Pancreas (tissue), 10 donors: ENCODE results near the gene STAT5B. TPM values are rescaled to one million over a fixed set of nuclear protein-coding genes. Genes with fewer than 3 reads are reported as not detected.

Experiments
- ATAC-seq, 4 donors: fragments of 200-7000 bp; cut with Tn5 transposase; one replicate each; pipeline versions ENCODE4 v1.8.0 to v1.9.1; 2020; ENCODE audit warnings: mild to moderate bottlenecking in 4 of 4, moderate library complexity in 4 of 4
- DNase-seq, 6 donors: peaks; one replicate each; pipeline ENCODE4 v3.0.0-alpha.2; 2020
- FAIRE-seq: peaks from 2 replicates; lab custom pipeline; 2012; peaks lifted over from hg19 to GRCh38; lab: Jason Lieb, UNC
- H3K27ac ChIP-seq, 4 donors: fragments of 200-600 bp; sonication (generic); 1 replicate in 3 of 4; 2 replicates in 1 of 4; pipeline versions ENCODE4 v1.5.0 to v1.8.0; 2020
- H3K27me3 ChIP-seq, 4 donors: fragments of 200-600 bp; one replicate each; pipeline ENCODE4 v1.8.0; 2021
- H3K36me3 ChIP-seq, 3 donors: fragments of 200-600 bp; sonication (generic) in 1 of 3; one replicate each; pipeline versions ENCODE4 v1.5.0 to v1.8.0; 2020 to 2021
- H3K4me1 ChIP-seq, 3 donors: fragments of 200-600 bp; one replicate each; pipeline ENCODE4 v1.8.0; 2021
- H3K4me3 ChIP-seq, 4 donors: fragments of 200-600 bp; sonication (generic) in 2 of 4; one replicate each; pipeline versions ENCODE4 v1.5.0 to v1.8.0; 2020 to 2021
- H3K9me3 ChIP-seq, 4 donors: fragments of 200-600 bp; one replicate each; pipeline ENCODE4 v1.8.0; 2021
- CTCF ChIP-seq, 4 donors: fragments of 200-600 bp; sonication (generic) in 3 of 4; IDR thresholded peaks; one replicate each; pipeline versions ENCODE4 v1.5.0 to v1.8.0; 2021; ENCODE audit warnings: antibody characterized with exemption in 4 of 4
- WGBS, 2 donors: extraction: QIAGEN DNeasy Blood & Tissue Kit; methylation state at CpG; one replicate each; pipeline ENCODE4 v1.1.7; 2013; 5-methylcytosine and 5-hydroxymethylcytosine counted together
- intact Hi-C, 3 donors: fragments of 100-400 bp; cut with DNase I; formaldehyde crosslinking; loops; one replicate each; pipeline versions ENCODE4 v1.11.1 to v1.14.2; 2022
- polyA plus RNA-seq, 2 donors: library from polyadenylated mRNA; stranded (reverse); fragments of 200-250 nt; gene quantifications; one replicate each; pipeline ENCODE4 v1.2.3, GENCODE V29; 2013
- total RNA-seq, 6 donors: library from RNA; stranded (reverse); fragmentation: NEBNext Ultra II Directional in 4 of 6; extraction: Animal tissue kit (Norgen Biotek cat#: 25700) in 4 of 6; gene quantifications; one replicate each; pipeline versions ENCODE4 v1.2.1 to v1.2.4, GENCODE V29; 2021 to 2023
- donor health status: healthy with polysubstance abuse.
- donor health status: DM: no; HTN: no; CAD: no; lungs with moderate emphysema.
- donor health status: DM: no; HTN: no; CAD: no.
- donor health status: control.
- donor health status: control.
- donor health status: Bipolar disorder and iron deficiency.
- donor health status: DM: yes; HTN: yes; CAD: no.
- donor health status: DM: no; HTN: no; CAD: no.
- donor health status: DM: no; HTN: no; CAD: no.
- donor health status: DM: yes; HTN: yes; CAD: no.

The STAT5B gene
- total and polyA plus RNA-seq, 8 donors, result 17.9 to 27.5 (median 24.1) TPM

- Histone ChIP-seq H3K27ac (no peak overlapping the region), H3K27me3 (no peaks in the 10 kb centered on the region), H3K4me1 (peaks cover 0 to 7% (median 0%) of the 10 kb centered on the region in 3 donors), H3K4me3 (no peak overlapping the region), H3K9me3 (no peaks in the 10 kb centered on the region), H3K36me3 (no peaks in the 10 kb centered on the region)
- intact Hi-C loops, result no loop called here
- TF ChIP-seq CTCF (IDR thresholded peaks at IDR 0.05), result no peak
- 97 to 98% methylated on average over 5 of the region's 5 CpGs for WGBS, 2 donors
- no peak for FAIRE-seq
- no peak for DNase-seq
- ATAC-seq, result no peak
These were observed 22.6 kb downstream of the STAT5B start for GRCh38 chr17:42253578-42253977.

- Histone ChIP-seq H3K36me3 (no peaks in the 10 kb centered on the region), H3K9me3 (no peaks in the 10 kb centered on the region), H3K4me1 (peaks cover 4 to 13% (median 5%) of the 10 kb centered on the region in 3 donors), H3K27ac (no peak overlapping the region), H3K27me3 (no peaks in the 10 kb centered on the region), H3K4me3 (no peak overlapping the region)
- intact Hi-C loops, result no loop called here
- WGBS, 2 donors, result 67 to 80% methylated on average over 4 of the region's 4 CpGs
- TF ChIP-seq CTCF (IDR thresholded peaks at IDR 0.05), result no peak
- DNase-seq (no peak), ATAC-seq (no peak), FAIRE-seq (no peak)
These were observed 23.3 kb downstream of the STAT5B start for GRCh38 chr17:42252597-42253550.

GRCh38 chr17:42251115-42251514 lies 25.1 kb downstream of the STAT5B start:
- intact Hi-C loops, result no loop called here
- Histone ChIP-seq H3K27me3 (no peaks in the 10 kb centered on the region), H3K27ac (no peak overlapping the region), H3K9me3 (no peaks in the 10 kb centered on the region), H3K4me1 (peaks cover 4 to 27% (median 10%) of the 10 kb centered on the region in 3 donors), H3K36me3 (no peaks in the 10 kb centered on the region), H3K4me3 (no peak overlapping the region)
- ATAC-seq (no peak), FAIRE-seq (no peak), DNase-seq (no peak)
- WGBS, 2 donors, result 72 to 75% methylated on average over 2 of the region's 2 CpGs
- no peak for TF ChIP-seq CTCF (IDR thresholded peaks at IDR 0.05)

- FAIRE-seq (no peak), DNase-seq (no peak), ATAC-seq (no peak)
- WGBS, 2 donors, result 88 to 92% methylated on average over 14 of the region's 14 CpGs
- Histone ChIP-seq H3K27me3 (no peaks in the 10 kb centered on the region), H3K36me3 (no peaks in the 10 kb centered on the region), H3K9me3 (no peaks in the 10 kb centered on the region), H3K27ac (peak overlapping the region in 3 of 4 donors; percentile 64 to 86 (median 84)), H3K4me3 (no peak overlapping the region), H3K4me1 (peaks cover 4 to 31% (median 13%) of the 10 kb centered on the region in 3 donors)
- no peak for TF ChIP-seq CTCF (IDR thresholded peaks at IDR 0.05)
- intact Hi-C loops, result no loop called here
These were observed 26.3 kb downstream of the STAT5B start for GRCh38 chr17:42249681-42250446.
